OCI-LY3 (cell line): ENCODE data around the gene CLIP2.
"Not testable (repeated sequence)": the region's sequence is repeated elsewhere in the genome, so short reads cannot be mapped to it uniquely, and the experiment has no call there.

Source experiments
- H2AFZ ChIP-seq: fragments of 200-600, 300-600 bp; shearing (Covaris generic); 2 replicates; pipeline ENCODE4 v1.6.0; 2014; ENCODE audit warnings: antibody characterized with exemption, low read depth, low read length
- H3K27ac ChIP-seq: fragments of 200-600, 300-600 bp; sonication (generic); 2 replicates; pipeline ENCODE4 v1.5.1; 2014; ENCODE audit warnings: mild to moderate bottlenecking, low read length, moderate library complexity, mixed read lengths
- H3K27me3 ChIP-seq: fragments of 200-600, 300-600 bp; sonication (generic); 2 replicates; pipeline ENCODE4 v1.6.1; 2014; ENCODE audit warnings: low read depth, low read length, mixed read lengths
- H3K36me3 ChIP-seq: fragments of 200-600, 300-600 bp; sonication (generic); replicated peaks from 2 replicates; pipeline ENCODE3; 2014; ENCODE audit warnings: low read depth, low read length, mixed read lengths
- H3K4me1 ChIP-seq: fragments of 300-600, 200-600 bp; sonication (generic); 2 replicates; pipeline ENCODE4 v1.6.1; 2014; ENCODE audit warnings: low read length, mixed read lengths
- H3K4me2 ChIP-seq: fragments of 200-600, 300-600 bp; sonication (generic); 2 replicates; pipeline ENCODE4 v1.6.1; 2014; ENCODE audit warnings: low read length, mixed read lengths
- H3K4me3 ChIP-seq: fragments of 300-600, 200-600 bp; sonication (generic); 2 replicates; pipeline ENCODE4 v1.5.1; 2014; ENCODE audit warnings: antibody characterized with exemption, mild to moderate bottlenecking, low read length, moderate library complexity
- H3K79me2 ChIP-seq: fragments of 300-600, 200-600 bp; shearing (Covaris generic); 2 replicates; pipeline ENCODE4 v1.6.1; 2014; ENCODE audit warnings: mild to moderate bottlenecking, low read length, mixed read lengths
- H3K9ac ChIP-seq: fragments of 300-600, 200-600 bp; shearing (Covaris generic); 2 replicates; pipeline ENCODE4 v1.6.0; 2014; ENCODE audit warnings: mild to moderate bottlenecking, low read length, moderate library complexity
- H3K9me3 ChIP-seq: fragments of 200-600, 300-600 bp; shearing (Covaris generic); 2 replicates; pipeline ENCODE4 v1.6.1; 2014; ENCODE audit warnings: low read length, mixed read lengths; ENCODE audit not compliant: insufficient read depth
- H4K20me1 ChIP-seq: fragments of 200-600, 300-600 bp; sonication (generic); 2 replicates; pipeline ENCODE4 v1.6.1; 2016; ENCODE audit warnings: low read length, mixed read lengths; ENCODE audit not compliant: insufficient read depth
- CTCF ChIP-seq: fragments of 200-600, 300-600 bp; sonication (generic); IDR thresholded peaks from 2 replicates; pipeline ENCODE4 v1.5.1; 2014; ENCODE audit warnings: antibody characterized with exemption, low read length, low read depth
- EZH2phosphoT487 ChIP-seq: fragments of 200-600 bp; shearing (Covaris generic); IDR thresholded peaks from 2 replicates; pipeline ENCODE4 v1.6.1; 2018; ENCODE audit warnings: antibody characterized with exemption, mixed run types, low read depth

Gene CLIP2

DNA sequence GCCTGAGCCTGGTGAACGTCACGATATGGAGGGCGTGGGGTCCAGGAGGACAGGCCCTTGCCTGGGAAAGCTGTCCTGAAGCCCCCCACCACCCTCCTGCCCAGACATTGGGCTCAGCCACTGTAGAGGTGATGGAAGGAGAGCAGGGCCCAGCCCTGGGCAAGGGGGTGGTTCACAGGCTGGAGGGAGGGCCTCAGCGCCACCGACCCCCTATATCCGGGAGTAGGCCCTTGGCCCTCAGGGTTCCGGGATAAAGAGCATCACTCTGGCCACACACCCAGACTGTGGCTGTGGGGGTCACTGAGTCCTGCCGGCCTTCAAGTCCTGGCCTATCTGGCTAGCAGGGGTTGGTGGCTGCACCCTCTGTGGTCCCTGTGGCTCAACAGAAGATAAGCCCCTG lies 109.2 kb downstream of the CLIP2 start:
- H4K20me1 ChIP-seq, result no peaks in the 10 kb centered on the region
- no peaks in the 10 kb centered on the region for H3K4me1 ChIP-seq
- no peak overlapping the region for H2AFZ ChIP-seq
- H3K4me2 ChIP-seq, result no peak overlapping the region
- H3K9me3 ChIP-seq, result no peaks in the 10 kb centered on the region
- no peak overlapping the region for H3K9ac ChIP-seq
- no peaks in the 10 kb centered on the region for H3K79me2 ChIP-seq
- H3K27ac ChIP-seq, result no peak overlapping the region
- H3K4me3 ChIP-seq, result no peak overlapping the region
- H3K27me3 ChIP-seq, result no peaks in the 10 kb centered on the region
- H3K36me3 ChIP-seq, result peaks cover 14% of the 10 kb centered on the region
- TF ChIP-seq CTCF (no peak), EZH2phosphoT487 (no peak)

DNA sequence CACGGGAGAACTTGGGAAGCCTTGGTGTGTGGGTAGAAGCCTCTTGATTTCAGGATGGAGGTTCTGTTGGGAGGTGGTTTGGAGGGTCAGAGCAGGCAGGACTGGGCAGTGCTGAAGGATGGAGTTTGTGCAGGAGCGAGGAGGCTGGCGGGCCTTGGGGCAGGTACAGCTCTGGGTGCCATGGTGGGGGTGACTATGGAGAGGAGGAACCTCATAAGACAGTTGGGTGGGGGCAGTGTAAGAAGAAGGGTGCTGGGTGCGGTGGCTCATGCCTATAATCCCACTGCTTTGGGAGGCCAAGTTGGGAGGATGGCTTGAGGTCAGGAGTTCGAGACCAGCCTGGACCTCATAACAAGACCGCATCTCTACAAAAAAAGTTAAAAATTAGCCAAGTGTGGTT lies 109.8 kb downstream of the CLIP2 start:
- H3K36me3 ChIP-seq, result peaks cover 14% of the 10 kb centered on the region
- TF ChIP-seq EZH2phosphoT487 (no peak), CTCF (no peak)
- H3K27ac ChIP-seq, result no peak overlapping the region

GRCh38 chr7:74400420-74401136 lies 111.4 kb downstream of the CLIP2 start:
- H3K4me2 ChIP-seq, result no peak overlapping the region
- no peak overlapping the region for H2AFZ ChIP-seq
- H3K4me3 ChIP-seq, result no peak overlapping the region
- H4K20me1 ChIP-seq, result no peaks in the 10 kb centered on the region
- TF ChIP-seq EZH2phosphoT487, result no peak
- no peak for TF ChIP-seq CTCF
- no peaks in the 10 kb centered on the region for H3K79me2 ChIP-seq
- H3K27me3 ChIP-seq, result no peaks in the 10 kb centered on the region
- no peaks in the 10 kb centered on the region for H3K9me3 ChIP-seq
- H3K9ac ChIP-seq, result no peak overlapping the region
- no peak overlapping the region for H3K27ac ChIP-seq
- peaks cover 18% of the 10 kb centered on the region for H3K36me3 ChIP-seq
- H3K4me1 ChIP-seq, result no peaks in the 10 kb centered on the region

More for the DNA sequence above, 109.8 kb downstream of the CLIP2 start:
- Histone ChIP-seq H3K9ac (no peak overlapping the region), H3K9me3 (no peaks in the 10 kb centered on the region), H4K20me1 (no peaks in the 10 kb centered on the region), H3K4me2 (no peak overlapping the region), H3K27me3 (no peaks in the 10 kb centered on the region), H2AFZ (no peak overlapping the region), H3K4me1 (no peaks in the 10 kb centered on the region), H3K79me2 (no peaks in the 10 kb centered on the region), H3K4me3 (no peak overlapping the region)

DNA sequence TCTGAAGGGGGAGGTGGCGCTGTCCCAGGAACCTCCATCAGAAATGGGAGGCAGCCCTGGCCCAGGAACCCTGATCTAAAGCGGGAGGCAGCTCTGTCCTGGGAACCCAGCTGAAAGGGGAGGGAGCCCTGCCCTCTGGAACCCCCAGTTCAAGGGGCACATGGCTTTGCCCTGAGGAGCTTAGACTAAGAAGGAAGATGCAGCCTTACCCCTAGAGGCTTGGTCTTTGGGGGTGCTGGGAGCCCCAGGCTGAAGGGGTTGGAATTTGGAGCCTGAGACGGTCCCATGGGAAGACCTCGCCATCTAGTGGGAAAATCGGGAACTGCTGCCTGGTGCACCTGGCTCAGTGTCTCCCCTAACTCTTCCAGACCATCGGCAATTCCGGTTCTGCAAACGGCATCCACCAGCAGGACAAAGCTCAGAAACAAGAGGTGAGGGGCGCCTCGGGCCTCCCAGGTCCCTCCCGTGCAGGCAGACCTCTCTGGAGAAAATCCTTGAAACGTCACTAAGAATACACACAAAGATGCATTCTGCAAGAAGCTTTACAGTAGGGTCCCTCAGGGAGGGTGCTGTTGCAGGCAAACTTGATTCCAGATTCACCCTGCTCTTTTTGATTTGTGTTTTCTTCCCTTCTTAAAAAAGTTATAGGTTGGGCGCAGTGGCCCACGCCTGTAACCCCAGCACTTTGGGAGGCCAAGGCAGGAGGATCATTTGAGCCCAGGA lies 112.1 kb downstream of the CLIP2 start:
- no peaks in the 10 kb centered on the region for H3K27me3 ChIP-seq
- TF ChIP-seq EZH2phosphoT487 (no peak), CTCF (peak; percentile 86)
- peaks cover 16% of the 10 kb centered on the region for H3K36me3 ChIP-seq
- H3K4me2 ChIP-seq, result no peak overlapping the region
- no peaks in the 10 kb centered on the region for H3K4me1 ChIP-seq
- no peak overlapping the region for H2AFZ ChIP-seq
- no peak overlapping the region for H3K27ac ChIP-seq
- no peak overlapping the region for H3K4me3 ChIP-seq
- no peaks in the 10 kb centered on the region for H3K79me2 ChIP-seq
- H3K9me3 ChIP-seq, result no peaks in the 10 kb centered on the region
- H3K9ac ChIP-seq, result no peak overlapping the region
- no peaks in the 10 kb centered on the region for H4K20me1 ChIP-seq

GRCh38 chr7:74402668-74403067 lies 113.5 kb downstream of the CLIP2 start:
- H4K20me1 ChIP-seq, H3K4me1 ChIP-seq, H3K4me2 ChIP-seq, H3K79me2 ChIP-seq, H3K4me3 ChIP-seq, H2AFZ ChIP-seq, H3K27ac ChIP-seq, H3K9ac ChIP-seq, H3K27me3 ChIP-seq, H3K9me3 ChIP-seq: not testable (repeated sequence)
- H3K36me3 ChIP-seq, result peaks cover 12% of the 10 kb centered on the region
